Measurements from ENCODE around the gene STX18. TPM values are rescaled to one million over a fixed set of nuclear protein-coding genes. Genes with fewer than 3 reads are reported as not detected.
"Not testable (repeated sequence)": the region's sequence is repeated elsewhere in the genome, so short reads cannot be mapped to it uniquely, and the experiment has no call there.

Gene STX18
- total and polyA plus RNA-seq, 2 donors (not counting 1 experiment from before 2014, with no cell fraction given) = 27.4 to 28.2 TPM

DNA sequence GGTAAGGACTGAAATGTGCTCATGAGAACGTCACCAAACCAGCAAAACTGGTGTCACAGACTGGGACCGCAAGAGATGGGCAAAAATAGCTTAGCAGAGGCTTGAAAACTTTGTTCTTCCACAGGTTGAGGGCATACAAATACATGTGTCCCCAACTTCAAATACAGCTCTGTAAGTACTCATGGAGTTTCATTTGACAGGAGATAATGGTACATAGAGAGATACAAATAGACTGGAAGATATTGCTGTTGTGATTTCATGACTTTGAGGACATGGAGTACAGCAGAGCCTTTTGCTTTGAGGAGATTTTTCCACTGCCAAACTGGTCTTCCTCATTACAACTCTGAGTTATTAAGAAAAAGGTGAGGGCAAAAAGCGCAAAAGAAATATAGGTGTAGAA, 70.7 kb downstream of the STX18 start:
- H3K9ac ChIP-seq (ENCODE audit: insufficient read depth, low read length) = no peak overlapping the region
- no peaks in the 10 kb centered on the region for H4K20me1 ChIP-seq (ENCODE audit: control insufficient read depth, extremely low read depth, insufficient read depth, low read length)
- DNase-seq (ENCODE audit: low read depth in 2 of 2) = no peak
- H3K9me3 ChIP-seq (ENCODE audit: control insufficient read depth, insufficient read depth, low read depth, low read length) = no peaks in the 10 kb centered on the region
- H3K27ac ChIP-seq (ENCODE audit: insufficient read depth, low read length) = no peak overlapping the region
- TF ChIP-seq EZH2 (IDR thresholded peaks at IDR 0.05; ENCODE audit: low read length, missing control alignments) = no peak
- TF ChIP-seq, protein P1, sequence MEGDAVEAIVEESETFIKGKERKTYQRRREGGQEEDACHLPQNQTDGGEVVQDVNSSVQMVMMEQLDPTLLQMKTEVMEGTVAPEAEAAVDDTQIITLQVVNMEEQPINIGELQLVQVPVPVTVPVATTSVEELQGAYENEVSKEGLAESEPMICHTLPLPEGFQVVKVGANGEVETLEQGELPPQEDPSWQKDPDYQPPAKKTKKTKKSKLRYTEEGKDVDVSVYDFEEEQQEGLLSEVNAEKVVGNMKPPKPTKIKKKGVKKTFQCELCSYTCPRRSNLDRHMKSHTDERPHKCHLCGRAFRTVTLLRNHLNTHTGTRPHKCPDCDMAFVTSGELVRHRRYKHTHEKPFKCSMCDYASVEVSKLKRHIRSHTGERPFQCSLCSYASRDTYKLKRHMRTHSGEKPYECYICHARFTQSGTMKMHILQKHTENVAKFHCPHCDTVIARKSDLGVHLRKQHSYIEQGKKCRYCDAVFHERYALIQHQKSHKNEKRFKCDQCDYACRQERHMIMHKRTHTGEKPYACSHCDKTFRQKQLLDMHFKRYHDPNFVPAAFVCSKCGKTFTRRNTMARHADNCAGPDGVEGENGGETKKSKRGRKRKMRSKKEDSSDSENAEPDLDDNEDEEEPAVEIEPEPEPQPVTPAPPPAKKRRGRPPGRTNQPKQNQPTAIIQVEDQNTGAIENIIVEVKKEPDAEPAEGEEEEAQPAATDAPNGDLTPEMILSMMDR (conservative IDR thresholded peaks at IDR 0.05 in 1 of 2, IDR thresholded peaks at IDR 0.05 in 1 of 2; ENCODE audit: low read depth in 1 of 2, low read length in 2 of 2) = no peak
- no peak overlapping the region for H3K4me2 ChIP-seq (ENCODE audit: extremely low read depth, insufficient read depth, low read length)
- no peak overlapping the region for H2AFZ ChIP-seq (ENCODE audit: low read length)
- no peaks in the 10 kb centered on the region for H3K27me3 ChIP-seq (ENCODE audit: control insufficient read depth, insufficient read depth, low read length)
- H3K4me3 ChIP-seq (replicated peaks in 1 of 4; ENCODE audit: control extremely low read depth in 1 of 4, insufficient read depth in 1 of 4, low read depth in 3 of 4, low read length in 4 of 4) = no peak overlapping the region
- peaks cover 3% of the 10 kb centered on the region for H3K4me1 ChIP-seq (ENCODE audit: control insufficient read depth, extremely low read depth, insufficient read depth, low read length)
- H3K36me3 ChIP-seq (ENCODE audit: control insufficient read depth, insufficient read depth, low read length) = peaks cover 7% of the 10 kb centered on the region
- H3K79me2 ChIP-seq (ENCODE audit: control insufficient read depth, insufficient read depth, low read length) = no peaks in the 10 kb centered on the region

DNA sequence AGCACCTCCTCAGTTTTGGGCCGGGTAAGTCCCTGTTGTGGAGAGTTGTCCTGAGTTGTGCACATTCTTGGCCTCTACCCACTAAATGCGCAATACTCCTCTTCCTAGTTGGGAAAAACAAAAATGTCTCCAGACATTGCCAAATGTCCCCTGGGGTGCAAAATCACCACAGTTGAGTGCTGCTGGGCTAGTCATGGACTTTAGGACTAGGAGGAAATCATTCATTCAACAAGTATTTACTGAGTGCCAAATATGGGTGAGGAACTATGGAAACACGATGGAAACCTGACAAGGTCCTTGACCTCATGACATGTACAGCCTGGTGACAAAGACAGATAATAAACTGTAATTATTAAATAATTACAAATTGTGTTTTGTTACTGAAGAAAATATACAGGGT, 71.6 kb downstream of the STX18 start:
- TF ChIP-seq EZH2 (IDR thresholded peaks at IDR 0.05; ENCODE audit: low read length, missing control alignments) = no peak
- TF ChIP-seq, protein P1 (conservative IDR thresholded peaks at IDR 0.05 in 1 of 2, IDR thresholded peaks at IDR 0.05 in 1 of 2; ENCODE audit: low read depth in 1 of 2, low read length in 2 of 2) = no peak
- no peak for DNase-seq (ENCODE audit: low read depth in 2 of 2)
- no peak overlapping the region for H3K4me3 ChIP-seq (replicated peaks in 1 of 4; ENCODE audit: control extremely low read depth in 1 of 4, insufficient read depth in 1 of 4, low read depth in 3 of 4, low read length in 4 of 4)
- H3K27me3 ChIP-seq (ENCODE audit: control insufficient read depth, insufficient read depth, low read length) = no peaks in the 10 kb centered on the region
- peaks cover 7% of the 10 kb centered on the region for H3K36me3 ChIP-seq (ENCODE audit: control insufficient read depth, insufficient read depth, low read length)
- H3K79me2 ChIP-seq (ENCODE audit: control insufficient read depth, insufficient read depth, low read length) = no peaks in the 10 kb centered on the region
- H2AFZ ChIP-seq (ENCODE audit: low read length) = no peak overlapping the region
- no peak overlapping the region for H3K9ac ChIP-seq (ENCODE audit: insufficient read depth, low read length)
- peaks cover 3% of the 10 kb centered on the region for H3K4me1 ChIP-seq (ENCODE audit: control insufficient read depth, extremely low read depth, insufficient read depth, low read length)
- H4K20me1 ChIP-seq (ENCODE audit: control insufficient read depth, extremely low read depth, insufficient read depth, low read length) = no peaks in the 10 kb centered on the region
- no peak overlapping the region for H3K4me2 ChIP-seq (ENCODE audit: extremely low read depth, insufficient read depth, low read length)
- H3K27ac ChIP-seq (ENCODE audit: insufficient read depth, low read length) = no peak overlapping the region
- H3K9me3 ChIP-seq (ENCODE audit: control insufficient read depth, insufficient read depth, low read depth, low read length) = no peaks in the 10 kb centered on the region

DNA sequence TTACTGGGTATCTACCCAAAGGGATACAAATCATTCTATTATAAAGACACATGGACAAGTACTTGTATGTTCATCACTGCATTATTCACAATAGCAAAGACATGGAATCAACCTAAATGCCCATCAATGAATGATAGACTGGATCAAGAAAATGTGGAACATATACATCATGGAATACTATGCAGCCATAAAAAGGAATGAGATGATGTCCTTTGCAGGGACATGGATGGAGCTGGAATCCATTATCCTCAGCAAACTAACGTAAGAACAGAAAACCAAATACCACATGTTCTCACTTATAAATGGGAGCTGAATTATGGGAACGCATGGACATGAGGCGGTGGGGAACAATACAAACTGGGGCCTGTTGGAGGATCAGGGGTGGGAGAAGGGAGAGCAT, 76.6 kb downstream of the STX18 start:
- not testable (repeated sequence) for H3K79me2 ChIP-seq (ENCODE audit: control insufficient read depth, insufficient read depth, low read length); H3K36me3 ChIP-seq (ENCODE audit: control insufficient read depth, insufficient read depth, low read length); H3K27ac ChIP-seq (ENCODE audit: insufficient read depth, low read length); H4K20me1 ChIP-seq (ENCODE audit: control insufficient read depth, extremely low read depth, insufficient read depth, low read length); H2AFZ ChIP-seq (ENCODE audit: low read length); H3K27me3 ChIP-seq (ENCODE audit: control insufficient read depth, insufficient read depth, low read length); H3K9me3 ChIP-seq (ENCODE audit: control insufficient read depth, insufficient read depth, low read depth, low read length); H3K4me1 ChIP-seq (ENCODE audit: control insufficient read depth, extremely low read depth, insufficient read depth, low read length); H3K4me2 ChIP-seq (ENCODE audit: extremely low read depth, insufficient read depth, low read length); H3K9ac ChIP-seq (ENCODE audit: insufficient read depth, low read length); DNase-seq (ENCODE audit: low read depth in 2 of 2); H3K4me3 ChIP-seq (replicated peaks in 1 of 4; ENCODE audit: control extremely low read depth in 1 of 4, insufficient read depth in 1 of 4, low read depth in 3 of 4, low read length in 4 of 4)
